Ishikawa (cell line): ENCODE data around the gene TBX2.

ENCODE experiments used
- CEBPB ChIP-seq: IDR thresholded peaks from 2 replicates; pipeline ENCODE4 v1.6.1; 2012
- CREB1 ChIP-seq: IDR thresholded peaks from 2 replicates; pipeline ENCODE4 v1.6.1; 2012; ENCODE audit warnings: low read depth
- EGR1 ChIP-seq: IDR thresholded peaks from 2 replicates; pipeline ENCODE4 v1.6.1; 2012
- EP300 ChIP-seq: IDR thresholded peaks from 2 replicates; pipeline ENCODE4 v1.6.1; 2012; ENCODE audit warnings: borderline replicate concordance
- FOXM1 ChIP-seq: IDR thresholded peaks from 2 replicates; pipeline ENCODE4 v1.6.1; 2012; ENCODE audit warnings: low read depth, borderline replicate concordance
- MAX ChIP-seq: IDR thresholded peaks from 2 replicates; pipeline ENCODE4 v1.6.1; 2012
- NFIC ChIP-seq: IDR thresholded peaks from 2 replicates; pipeline ENCODE4 v1.6.1; 2012
- RAD21 ChIP-seq: IDR thresholded peaks from 2 replicates; pipeline ENCODE4 v1.6.1; 2012; ENCODE audit warnings: low read depth
- REST ChIP-seq: IDR thresholded peaks from 2 replicates; pipeline ENCODE4 v1.6.1; 2012; ENCODE audit warnings: low read depth, mild to moderate bottlenecking
- TAF1 ChIP-seq: IDR thresholded peaks from 2 replicates; pipeline ENCODE4 v1.6.1; 2012; ENCODE audit warnings: low read depth, mild to moderate bottlenecking
- TCF12 ChIP-seq: IDR thresholded peaks from 2 replicates; pipeline ENCODE4 v1.6.1; 2012; ENCODE audit warnings: low read depth
- TEAD4 ChIP-seq: IDR thresholded peaks from 2 replicates; pipeline ENCODE4 v1.6.1; 2012
- USF1 ChIP-seq: IDR thresholded peaks from 2 replicates; pipeline ENCODE4 v1.6.1; 2012
- YY1 ChIP-seq: IDR thresholded peaks from 2 replicates; pipeline ENCODE4 v1.6.1; 2012; ENCODE audit warnings: low read depth
- ZBTB7A ChIP-seq: IDR thresholded peaks from 2 replicates; pipeline ENCODE4 v1.6.1; 2012; ENCODE audit warnings: low read depth

The TBX2 gene

GRCh38 chr17:61431594-61432311 lies 32.1 kb downstream of the TBX2 start:
- TF ChIP-seq USF1 (no peak), ZBTB7A (no peak), FOXM1 (no peak), TCF12 (no peak), CREB1 (no peak)

- TF ChIP-seq NFIC (no peak), CEBPB (no peak), REST (no peak), ZBTB7A (no peak), EGR1 (no peak), MAX (no peak), USF1 (no peak), TEAD4 (no peak), EP300 (no peak), YY1 (no peak), FOXM1 (no peak), TAF1 (no peak), TCF12 (no peak), RAD21 (no peak), CREB1 (no peak)
Measured at GRCh38 chr17:61436273-61436672, 36.6 kb downstream of the TBX2 start.

GRCh38 chr17:61436995-61437704 lies 37.5 kb downstream of the TBX2 start:
- no peak for TF ChIP-seq RAD21
- no peak for TF ChIP-seq EGR1
- TF ChIP-seq YY1, result no peak
- no peak for TF ChIP-seq TAF1
- no peak for TF ChIP-seq TCF12
- no peak for TF ChIP-seq MAX
- no peak for TF ChIP-seq NFIC
- TF ChIP-seq REST, result no peak
- TF ChIP-seq EP300, result no peak
- no peak for TF ChIP-seq CREB1
- TF ChIP-seq CEBPB, result no peak
- TF ChIP-seq FOXM1, result no peak

- TF ChIP-seq EGR1 (no peak), USF1 (no peak), REST (no peak), ZBTB7A (no peak), RAD21 (no peak), CEBPB (no peak), FOXM1 (no peak), EP300 (no peak), TAF1 (no peak)
Measured at GRCh38 chr17:61440697-61441096, 41.1 kb downstream of the TBX2 start.
